AG20443 (cell line): Measurements from ENCODE around the gene NAT14.
"Not testable (repeated sequence)": the region's sequence is repeated elsewhere in the genome, so short reads cannot be mapped to it uniquely, and the experiment has no call there.

Source experiments
- DNase-seq: peaks from one replicate; pipeline ENCODE4 v3.0.0; 2012; ENCODE audit warnings: low spot score, mixed read lengths

Gene NAT14

GRCh38 chr19:55486971-55487923 is 2.3 kb downstream of the NAT14 start:
- DNase-seq, result peak; percentile 93

GRCh38 chr19:55487924-55488687 is 3.1 kb downstream of the NAT14 start, which contains the start of gene SSC5D:
SSC5D (plus strand) TSS chr19:55488436; CDS start chr19:55488590, 154 bp downstream.
- DNase-seq, result peak; percentile 69

GRCh38 chr19:55488986-55489710 is 4.2 kb downstream of the NAT14 start:
- DNase-seq, result peak; percentile 39

- no peak for DNase-seq
Measured at GRCh38 chr19:55489711-55490477, 4.9 kb downstream of the NAT14 start.

- DNase-seq, result no peak
Measured at GRCh38 chr19:55490478-55491432, 5.8 kb downstream of the NAT14 start.

GRCh38 chr19:55491546-55492360 is 6.8 kb downstream of the NAT14 start:
- DNase-seq, result no peak

- no peak for DNase-seq
Measured at GRCh38 chr19:55492362-55492944, 7.5 kb downstream of the NAT14 start.

- peak; percentile 29 for DNase-seq
Measured at GRCh38 chr19:55493052-55493644, 8.2 kb downstream of the NAT14 start.

- no peak for DNase-seq
Measured at GRCh38 chr19:55493645-55494171, 8.7 kb downstream of the NAT14 start.

GRCh38 chr19:55494172-55494761 is 9.3 kb downstream of the NAT14 start:
- peak; percentile 53 for DNase-seq

- no peak for DNase-seq
Measured at GRCh38 chr19:55495646-55496349, 10.8 kb downstream of the NAT14 start.

- DNase-seq, result not testable (repeated sequence)
Measured at GRCh38 chr19:55496820-55497219, 11.8 kb downstream of the NAT14 start.

- DNase-seq, result no peak
Measured at GRCh38 chr19:55497763-55498162, 12.8 kb downstream of the NAT14 start.

GRCh38 chr19:55498246-55498840 is 13.4 kb downstream of the NAT14 start:
- DNase-seq, result no peak

GRCh38 chr19:55500368-55500952 is 15.5 kb downstream of the NAT14 start:
- DNase-seq, result no peak

- DNase-seq, result no peak
Measured at GRCh38 chr19:55502197-55502952, 17.4 kb downstream of the NAT14 start.
